Fibroblast of the conjunctiva (primary cell): ENCODE measurements around the gene GCNA.
"Not testable (repeated sequence)": the region's sequence is repeated elsewhere in the genome, so short reads cannot be mapped to it uniquely, and the experiment has no call there.

Experiments
- DNase-seq: peaks from one replicate; pipeline ENCODE4 v3.0.0-alpha.2; 2010; ENCODE audit warnings: low read depth

Gene GCNA

DNA sequence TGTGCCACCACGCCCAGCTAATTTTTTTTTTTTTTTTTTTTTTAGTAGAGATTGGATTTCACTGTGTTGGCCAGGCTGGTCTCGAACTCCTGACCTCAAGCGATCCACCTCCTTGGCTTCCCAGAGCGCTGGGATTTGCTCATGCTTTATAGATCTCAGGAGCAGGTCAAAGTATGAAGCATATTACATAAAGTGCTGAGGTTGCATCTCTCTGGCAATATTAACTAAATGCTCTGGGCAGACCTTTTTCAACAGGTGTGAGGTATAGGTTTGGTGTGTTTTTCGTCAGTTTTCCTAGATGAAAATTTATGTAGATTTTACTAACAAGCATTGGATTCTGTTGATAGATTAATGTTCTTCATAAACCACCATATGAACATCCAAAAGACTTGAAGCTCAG, 19.3 kb upstream of the GCNA start:
- DNase-seq, result no peak

DNA sequence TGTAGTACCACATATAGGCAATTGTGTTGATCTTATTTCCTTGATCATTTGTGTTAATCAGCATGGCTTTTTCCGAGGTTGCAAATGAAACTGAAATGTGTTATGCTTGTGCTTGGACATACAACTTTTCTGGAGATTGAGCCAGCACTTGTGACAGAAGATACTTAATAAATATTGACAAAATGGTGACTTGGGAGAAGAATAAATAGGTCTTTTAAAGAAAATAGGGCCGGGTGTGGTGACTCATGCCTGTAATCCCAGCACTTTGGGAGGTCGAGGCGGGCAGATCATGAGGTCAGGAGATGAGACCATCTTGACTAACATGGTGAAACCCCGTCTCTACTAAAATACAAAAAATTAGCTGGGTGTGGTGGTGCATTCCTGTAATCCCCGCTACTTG, 18.5 kb upstream of the GCNA start:
- DNase-seq, result not testable (repeated sequence)

DNA sequence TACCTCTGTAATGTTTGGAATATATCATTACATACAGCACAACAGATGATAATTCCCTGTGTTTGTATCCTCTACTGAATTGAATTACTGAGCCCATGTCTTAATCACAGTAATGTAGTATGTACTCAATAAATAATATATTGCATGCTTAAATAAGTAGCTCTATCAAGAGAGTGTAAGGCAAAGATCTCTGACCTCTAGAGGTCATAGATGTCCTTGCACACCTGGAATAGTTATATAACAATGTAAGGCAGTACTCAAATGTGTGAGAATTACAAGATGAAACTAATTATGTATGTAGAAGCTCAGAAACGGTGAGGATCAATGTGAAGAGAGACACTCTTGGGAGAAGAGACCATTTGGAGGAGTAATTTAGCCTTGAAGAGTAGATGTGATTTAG, 14.3 kb upstream of the GCNA start:
- DNase-seq, result no peak

- peak; percentile 9 for DNase-seq
These were observed 12.7 kb upstream of the GCNA start for GRCh38 chrX:71565474-71566041.

GRCh38 chrX:71571390-71571789, 6.8 kb upstream of the GCNA start:
- DNase-seq, result not testable (repeated sequence)

GRCh38 chrX:71573590-71573989, 4.6 kb upstream of the GCNA start:
- DNase-seq, result no peak

DNA sequence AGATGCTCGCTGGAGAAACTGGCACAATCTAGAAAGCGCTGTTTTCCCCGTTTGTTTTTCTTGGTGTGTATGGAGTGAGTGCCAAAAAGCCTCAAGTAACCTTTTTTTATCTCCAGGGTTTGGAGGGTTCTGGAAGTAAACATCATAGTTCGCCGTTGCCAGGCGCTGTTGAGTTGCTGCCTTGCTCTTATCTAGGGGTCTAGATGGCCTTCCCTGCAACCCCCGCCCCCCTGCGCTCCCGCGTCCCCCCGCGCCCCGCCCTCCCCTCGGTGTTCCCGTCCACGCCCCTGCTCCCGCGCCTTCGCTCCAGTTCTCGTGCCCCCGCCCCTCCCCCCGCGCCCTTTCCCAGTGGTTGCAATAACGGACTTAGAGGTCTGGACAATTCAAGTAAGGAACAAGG, 555 bp upstream of the GCNA start:
- DNase-seq, result no peak

- no peak for DNase-seq
These were observed 1.1 kb downstream of the GCNA start for GRCh38 chrX:71579136-71579989.

DNA sequence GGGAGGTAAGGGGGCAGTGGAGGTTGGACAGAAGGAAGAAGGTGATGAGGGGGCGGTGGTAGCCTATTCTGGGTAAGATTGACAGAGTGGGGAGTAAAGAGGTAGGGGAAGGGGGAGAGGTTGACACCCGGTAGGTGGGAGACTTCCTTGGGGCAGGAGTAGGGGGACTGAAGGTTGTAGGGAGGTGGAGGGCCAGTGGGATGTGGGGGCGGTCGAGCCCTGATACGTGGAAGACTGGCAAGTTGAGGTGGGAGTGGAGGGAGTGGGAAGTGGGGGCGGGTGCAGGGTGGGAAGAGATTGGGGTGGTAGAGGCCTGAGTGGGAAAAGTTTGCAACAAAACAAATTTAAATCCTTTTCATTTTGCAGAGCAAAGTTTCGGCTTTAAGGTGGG, 1.7 kb downstream of the GCNA start:
- no peak for DNase-seq

DNA sequence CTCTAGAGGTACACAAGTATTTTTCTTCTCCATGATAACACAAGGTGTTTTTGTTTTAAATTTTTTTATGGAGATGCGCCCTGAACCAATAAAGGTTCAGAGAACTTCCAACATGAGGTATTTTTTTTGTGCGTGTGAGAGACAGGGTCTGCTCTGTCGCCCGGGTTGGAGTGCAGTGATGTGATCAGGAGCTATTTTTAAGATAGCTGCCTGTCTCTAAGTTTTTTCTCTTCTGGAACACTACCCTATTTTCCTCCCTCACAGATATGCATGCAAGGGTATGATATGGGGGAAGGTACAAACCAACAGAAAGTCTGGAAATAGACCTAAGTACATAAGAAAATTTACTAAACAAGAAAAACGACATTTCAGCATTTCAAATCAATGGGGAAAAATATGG, 3.0 kb downstream of the GCNA start:
- no peak for DNase-seq

- DNase-seq, result no peak
These were observed 8.7 kb downstream of the GCNA start for GRCh38 chrX:71586929-71587328.

- DNase-seq, result not testable (repeated sequence)
These were observed 15.0 kb downstream of the GCNA start for GRCh38 chrX:71593210-71593609.

DNA sequence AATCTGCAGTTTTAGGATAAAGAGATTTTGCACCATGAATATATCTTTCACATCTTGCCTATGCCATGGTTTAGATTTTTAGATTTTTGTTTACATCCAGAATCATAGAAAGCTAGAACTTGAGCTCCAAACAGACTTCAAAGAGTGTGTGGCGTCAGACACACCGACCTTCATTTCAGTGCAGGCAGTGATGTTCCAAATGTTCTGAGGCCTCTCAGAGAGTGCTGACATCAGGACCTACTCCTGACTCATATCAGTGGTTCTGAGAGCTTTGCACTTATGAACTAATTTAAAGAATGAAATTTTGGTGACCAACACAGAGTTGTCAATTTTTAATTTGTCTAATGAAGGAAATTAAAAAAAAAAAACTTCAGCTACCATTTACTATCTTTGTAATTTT, 21.7 kb downstream of the GCNA start:
- DNase-seq, result no peak

- no peak for DNase-seq
These were observed 25.4 kb downstream of the GCNA start for GRCh38 chrX:71603618-71604017.

DNA sequence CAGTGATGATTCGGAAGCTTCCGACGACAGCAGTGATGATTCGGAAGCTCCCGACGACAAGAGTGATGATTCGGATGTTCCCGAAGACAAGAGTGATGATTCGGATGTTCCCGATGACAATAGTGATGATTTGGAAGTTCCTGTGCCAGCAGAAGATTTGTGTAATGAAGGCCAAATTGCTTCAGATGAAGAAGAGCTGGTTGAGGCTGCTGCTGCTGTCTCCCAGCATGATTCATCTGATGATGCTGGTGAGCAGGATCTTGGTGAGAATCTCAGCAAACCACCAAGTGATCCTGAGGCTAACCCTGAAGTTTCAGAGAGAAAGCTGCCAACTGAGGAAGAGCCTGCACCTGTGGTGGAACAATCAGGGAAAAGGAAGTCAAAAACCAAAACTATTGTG, 25.9 kb downstream of the GCNA start:
- DNase-seq, result no peak

DNA sequence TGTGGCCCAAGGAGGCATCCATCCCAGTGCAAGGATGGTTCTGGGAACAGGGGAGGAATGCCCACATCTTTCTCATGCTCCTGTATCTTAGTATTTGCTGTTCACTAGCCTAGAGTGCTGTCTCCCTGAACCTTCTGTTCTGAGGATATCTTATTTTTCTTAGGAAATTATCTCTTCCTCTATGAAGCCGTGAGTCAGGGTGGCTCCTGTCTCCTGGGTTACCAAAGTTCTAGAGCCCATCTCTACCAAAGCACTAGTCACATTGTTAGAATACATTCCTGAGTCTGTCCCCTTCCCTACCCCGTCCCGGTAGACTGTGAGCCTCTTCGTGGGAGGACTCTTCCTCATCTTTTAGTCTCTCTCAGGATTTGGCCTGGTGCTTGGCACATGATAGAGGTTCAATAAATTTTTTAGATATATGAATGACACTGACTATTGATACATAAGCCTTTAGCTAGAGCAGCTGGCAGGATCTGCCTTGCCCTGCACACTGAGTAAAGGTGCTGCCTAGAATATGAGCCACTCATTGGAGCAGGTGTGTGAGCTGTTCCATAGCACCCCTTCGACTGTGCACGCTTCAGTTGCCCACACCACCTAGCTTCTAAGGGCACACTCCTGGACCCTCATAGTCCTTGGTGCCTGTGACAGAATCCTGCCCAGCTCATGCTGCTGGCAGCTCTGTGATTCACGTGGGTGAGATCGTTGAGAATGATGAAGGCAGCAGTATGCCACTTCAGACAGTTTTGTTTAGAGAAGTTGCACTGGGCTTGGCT, 26.7 kb downstream of the GCNA start:
- DNase-seq, result no peak

- DNase-seq, result no peak
These were observed 28.4 kb downstream of the GCNA start for GRCh38 chrX:71606536-71607216.

DNA sequence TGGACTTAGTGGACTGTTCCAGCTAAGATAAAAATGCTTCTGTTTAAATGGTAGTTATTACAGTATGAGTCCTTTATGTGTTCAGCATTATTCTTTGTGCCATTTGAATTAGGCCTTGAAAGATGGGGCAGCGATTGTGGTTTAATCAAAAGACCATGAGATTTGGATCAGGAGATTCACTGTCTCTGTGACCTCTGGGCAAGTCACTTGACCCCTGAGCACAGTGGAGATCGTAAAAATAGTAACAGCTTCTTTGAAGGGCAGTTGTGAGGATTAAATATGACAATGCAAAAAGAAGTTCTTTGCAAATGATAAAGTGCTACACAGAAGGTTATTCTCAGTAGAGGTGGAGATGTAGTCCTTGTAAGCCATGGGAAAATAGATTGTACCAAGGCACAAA, 29.3 kb downstream of the GCNA start:
- DNase-seq, result no peak

DNA sequence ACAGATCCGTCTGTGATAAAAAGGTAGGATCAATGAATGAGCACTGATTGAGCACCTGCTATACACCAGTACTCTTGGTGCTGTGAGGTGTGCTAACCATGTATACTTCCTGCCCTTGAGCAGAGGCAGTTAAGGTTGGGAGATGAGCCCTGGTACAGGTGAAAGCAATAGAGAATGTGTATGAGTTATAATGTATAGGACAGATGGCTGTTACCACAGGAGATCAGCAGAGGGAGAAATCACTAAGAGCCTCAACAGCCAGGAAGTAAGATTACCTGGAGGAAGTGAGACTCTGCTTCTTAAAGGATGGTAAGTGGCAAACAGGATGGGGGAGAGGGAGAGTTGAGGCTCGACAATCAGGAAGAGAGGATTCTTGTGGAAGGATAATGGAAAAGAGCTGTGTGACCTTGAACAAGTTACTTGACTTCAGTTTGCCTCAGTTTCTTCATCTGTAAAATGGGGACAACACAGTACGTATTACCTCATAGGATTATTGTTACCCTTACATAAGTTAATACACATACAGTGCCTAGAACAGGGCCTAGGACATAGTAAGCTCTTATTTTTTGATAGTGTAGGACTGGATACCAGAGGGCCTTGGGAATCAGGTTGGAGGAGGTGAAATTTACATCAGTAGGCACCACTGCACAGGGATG, 31.0 kb downstream of the GCNA start:
- no peak for DNase-seq

- not testable (repeated sequence) for DNase-seq
These were observed 33.5 kb downstream of the GCNA start for GRCh38 chrX:71611736-71612135.

DNA sequence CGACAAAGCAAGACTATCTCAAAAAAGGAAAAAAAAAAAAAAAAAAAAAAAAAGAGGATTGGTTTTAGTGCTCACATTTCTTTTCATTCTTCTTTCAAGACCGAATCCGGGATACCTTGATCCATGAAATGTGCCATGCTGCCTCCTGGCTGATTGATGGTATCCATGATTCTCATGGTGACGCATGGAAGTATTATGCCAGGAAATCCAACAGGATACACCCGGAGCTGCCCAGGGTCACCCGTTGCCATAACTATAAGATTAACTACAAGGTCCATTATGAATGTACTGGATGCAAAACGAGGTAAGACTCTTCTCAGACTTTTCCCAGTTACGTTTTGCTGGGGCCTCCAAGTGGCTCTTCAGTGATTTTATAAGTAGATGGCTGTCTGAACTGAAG, 34.0 kb downstream of the GCNA start:
- DNase-seq, result no peak

- DNase-seq, result no peak
These were observed 36.8 kb downstream of the GCNA start for GRCh38 chrX:71615056-71615455.
